Measurements from ENCODE around the gene ARID5A.

Gene ARID5A

DNA sequence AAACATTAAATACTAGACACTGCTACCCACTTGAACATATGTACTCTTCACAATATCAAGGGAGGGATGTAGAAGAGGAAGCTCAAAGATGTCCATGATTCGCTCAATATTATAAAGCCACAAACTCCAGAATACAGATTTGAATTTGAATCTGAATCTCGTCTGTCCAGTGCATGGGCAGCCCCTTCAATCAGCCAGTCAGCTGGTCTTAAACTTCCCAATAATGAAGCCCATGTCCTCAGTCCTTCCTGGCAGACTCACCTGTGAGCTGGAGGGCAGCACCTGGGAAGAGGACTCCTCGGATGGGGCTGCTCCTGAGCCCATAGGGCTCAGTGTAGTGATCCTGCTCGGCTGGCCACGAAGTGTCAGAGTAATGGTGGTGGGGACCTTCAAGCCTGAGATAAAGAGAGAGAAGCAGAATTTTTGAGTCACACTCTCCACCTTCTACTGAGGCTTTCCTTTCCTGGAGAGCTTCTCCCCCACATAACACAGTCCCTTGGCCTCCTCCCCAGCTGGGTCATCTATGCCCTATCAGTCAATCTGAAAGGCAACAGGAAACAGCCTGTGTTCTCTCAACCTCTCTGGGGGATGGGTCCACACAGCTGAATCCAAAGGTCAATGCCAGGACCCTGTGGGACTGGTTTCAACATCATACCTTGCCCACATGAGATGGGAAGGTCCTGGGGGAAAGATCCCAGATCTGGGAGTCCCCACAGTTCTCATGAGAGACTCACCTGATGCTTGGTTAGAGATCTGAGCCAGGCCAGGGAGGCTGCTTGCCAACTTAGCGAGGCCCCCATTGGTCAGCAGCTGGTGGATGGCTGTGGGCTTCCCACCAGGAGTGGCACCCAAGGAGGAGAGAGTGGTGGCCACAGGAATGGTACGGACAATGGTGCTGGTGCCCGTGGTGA lies 65.1 kb downstream of the ARID5A start:
- DNase-seq (ENCODE audit: low read depth, low spot score): no peak

All from ELF-1 (cell line).